Measurements from ENCODE around the gene CFAP100. TPM values are rescaled to one million over a fixed set of nuclear protein-coding genes. Genes with fewer than 3 reads are reported as not detected.

CFAP100 gene
- total RNA-seq, 4 donors from 2014 or later = not detected

GRCh38 chr3:126390201-126390600 lies 4.5 kb upstream of the CFAP100 start:
- Histone ChIP-seq H3K4me1 (peaks cover 5 to 18% (median 7%) of the 10 kb centered on the region in 4 donors), H3K27me3 (peaks cover 16% of the 10 kb centered on the region), H3K27ac (no peak overlapping the region), H3K9me3 (no peaks in the 10 kb centered on the region), H3K4me3 (no peak overlapping the region), H3K36me3 (no peaks in the 10 kb centered on the region)
- no peak for DNase-seq
- in situ Hi-C loops (cut with MboI; ENCODE audit: low pct_ligation_motif_present in 1 of 4, low pct_unique_long_range_greater_than_20kb in 1 of 4, low sequenced_read_pairs in 3 of 4) (loop anchor here (5.0 to 25.0 kb wide), 6 partner anchors 135 to 258 kb away; no protein-coding TSS in a partner anchor), intact Hi-C loops (cut with DNase I; ENCODE audit: low total_unique reads) (no loop called here)
- TF ChIP-seq POLR2AphosphoS5 (IDR thresholded peaks at IDR 0.05) (no peak), POLR2A (IDR thresholded peaks at IDR 0.05) (no peak), EP300 (IDR thresholded peaks at IDR 0.05; ENCODE audit: low read depth) (no peak)
- TF ChIP-seq, protein P1, sequence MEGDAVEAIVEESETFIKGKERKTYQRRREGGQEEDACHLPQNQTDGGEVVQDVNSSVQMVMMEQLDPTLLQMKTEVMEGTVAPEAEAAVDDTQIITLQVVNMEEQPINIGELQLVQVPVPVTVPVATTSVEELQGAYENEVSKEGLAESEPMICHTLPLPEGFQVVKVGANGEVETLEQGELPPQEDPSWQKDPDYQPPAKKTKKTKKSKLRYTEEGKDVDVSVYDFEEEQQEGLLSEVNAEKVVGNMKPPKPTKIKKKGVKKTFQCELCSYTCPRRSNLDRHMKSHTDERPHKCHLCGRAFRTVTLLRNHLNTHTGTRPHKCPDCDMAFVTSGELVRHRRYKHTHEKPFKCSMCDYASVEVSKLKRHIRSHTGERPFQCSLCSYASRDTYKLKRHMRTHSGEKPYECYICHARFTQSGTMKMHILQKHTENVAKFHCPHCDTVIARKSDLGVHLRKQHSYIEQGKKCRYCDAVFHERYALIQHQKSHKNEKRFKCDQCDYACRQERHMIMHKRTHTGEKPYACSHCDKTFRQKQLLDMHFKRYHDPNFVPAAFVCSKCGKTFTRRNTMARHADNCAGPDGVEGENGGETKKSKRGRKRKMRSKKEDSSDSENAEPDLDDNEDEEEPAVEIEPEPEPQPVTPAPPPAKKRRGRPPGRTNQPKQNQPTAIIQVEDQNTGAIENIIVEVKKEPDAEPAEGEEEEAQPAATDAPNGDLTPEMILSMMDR (IDR thresholded peaks at IDR 0.05) = no peak
- 91 to 92% methylated on average over 7 to 15 of the region's 15 CpGs for WGBS, 2 donors (ENCODE audit: low coverage in 1 of 2)

DNA sequence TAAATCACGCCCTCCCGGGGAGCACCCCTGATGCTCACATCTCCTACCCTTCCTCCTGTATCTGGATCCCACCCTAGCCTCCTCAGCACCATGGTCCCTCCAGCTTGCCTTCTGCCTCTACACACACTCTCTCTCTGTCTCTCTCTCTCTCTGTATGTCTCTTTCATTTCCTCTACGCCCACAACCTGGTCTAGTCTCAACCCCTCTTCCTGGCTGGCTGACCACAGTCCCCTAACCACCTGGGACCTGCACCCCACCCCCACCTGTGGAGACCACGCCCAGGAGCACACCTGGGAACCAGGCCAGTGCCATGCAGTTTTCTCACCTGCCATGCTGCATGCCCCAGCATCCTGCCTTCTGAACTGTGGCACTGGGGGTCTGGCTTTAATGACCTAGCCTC lies 4.0 kb upstream of the CFAP100 start:
- Histone ChIP-seq H3K36me3 (no peaks in the 10 kb centered on the region), H3K4me3 (no peak overlapping the region), H3K27me3 (peaks cover 22% of the 10 kb centered on the region), H3K9me3 (no peaks in the 10 kb centered on the region), H3K27ac (no peak overlapping the region), H3K4me1 (peaks cover 5 to 18% (median 7%) of the 10 kb centered on the region in 4 donors)
- 63 to 85% methylated on average over 2 to 4 of the region's 4 CpGs for WGBS, 2 donors (ENCODE audit: low coverage in 1 of 2)
- no peak for DNase-seq
- in situ Hi-C loops (cut with MboI; ENCODE audit: low pct_ligation_motif_present in 1 of 4, low pct_unique_long_range_greater_than_20kb in 1 of 4, low sequenced_read_pairs in 3 of 4) = loop anchor here (5.0 to 25.0 kb wide), 6 partner anchors 136 to 258 kb away; no protein-coding TSS in a partner anchor
- intact Hi-C loops (cut with DNase I; ENCODE audit: low total_unique reads) = no loop called here
- TF ChIP-seq POLR2AphosphoS5 (IDR thresholded peaks at IDR 0.05) = no peak

DNA sequence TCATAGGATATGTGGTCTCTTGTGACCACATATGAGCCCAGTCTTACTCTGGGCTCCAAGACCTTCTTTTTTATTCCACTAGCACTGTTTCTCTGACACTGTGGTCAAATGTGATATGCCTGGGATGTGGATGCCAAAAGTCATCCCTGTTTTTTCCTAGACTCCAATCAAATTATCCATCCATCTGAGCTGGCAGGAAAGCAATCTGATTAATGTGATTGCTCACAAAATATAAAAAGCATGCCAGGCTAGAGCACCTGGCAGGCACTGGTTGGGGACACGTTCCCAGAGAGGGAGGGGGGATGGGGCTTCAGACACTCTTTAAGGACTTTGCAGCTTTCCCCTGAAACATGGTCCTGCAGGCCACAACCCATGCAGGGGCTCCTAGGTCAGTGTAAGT lies 3.1 kb upstream of the CFAP100 start:
- Histone ChIP-seq H3K4me1 (peaks cover 5 to 18% (median 7%) of the 10 kb centered on the region in 4 donors), H3K27me3 (peaks cover 25% of the 10 kb centered on the region), H3K9me3 (no peaks in the 10 kb centered on the region), H3K4me3 (no peak overlapping the region), H3K27ac (no peak overlapping the region), H3K36me3 (no peaks in the 10 kb centered on the region)
- TF ChIP-seq EP300 (IDR thresholded peaks at IDR 0.05; ENCODE audit: low read depth) (no peak), POLR2A (IDR thresholded peaks at IDR 0.05) (no peak), POLR2AphosphoS5 (IDR thresholded peaks at IDR 0.05) (no peak)
- TF ChIP-seq, protein P1 (IDR thresholded peaks at IDR 0.05) = no peak
- in situ Hi-C loops (cut with MboI; ENCODE audit: low pct_ligation_motif_present in 1 of 4, low pct_unique_long_range_greater_than_20kb in 1 of 4, low sequenced_read_pairs in 3 of 4) = loop anchor here (5.0 to 25.0 kb wide), 6 partner anchors 137 to 259 kb away; no protein-coding TSS in a partner anchor
- no peak for DNase-seq
- WGBS, 2 donors (ENCODE audit: low coverage in 1 of 2) = 50% methylated on average over 1 of the region's 1 CpG; no CpG with 5 or more reads in 1 of the 2 donors
- intact Hi-C loops (cut with DNase I; ENCODE audit: low total_unique reads) = no loop called here

GRCh38 chr3:126392246-126392645 lies 2.5 kb upstream of the CFAP100 start:
- Histone ChIP-seq H3K27ac (no peak overlapping the region), H3K36me3 (no peaks in the 10 kb centered on the region), H3K4me1 (peaks cover 5 to 18% (median 7%) of the 10 kb centered on the region in 4 donors), H3K9me3 (no peaks in the 10 kb centered on the region), H3K4me3 (no peak overlapping the region), H3K27me3 (peaks cover 25% of the 10 kb centered on the region)
- in situ Hi-C loops (cut with MboI; ENCODE audit: low pct_ligation_motif_present in 1 of 4, low pct_unique_long_range_greater_than_20kb in 1 of 4, low sequenced_read_pairs in 3 of 4) (loop anchor here (5.0 to 25.0 kb wide), 6 partner anchors 137 to 260 kb away; no protein-coding TSS in a partner anchor), intact Hi-C loops (cut with DNase I; ENCODE audit: low total_unique reads) (no loop called here)
- TF ChIP-seq POLR2A (IDR thresholded peaks at IDR 0.05) = no peak
- 58 to 75% methylated on average over 2 to 12 of the region's 12 CpGs for WGBS, 2 donors (ENCODE audit: low coverage in 1 of 2)
- DNase-seq = no peak

- Histone ChIP-seq H3K4me1 (peaks cover 5 to 17% (median 7%) of the 10 kb centered on the region in 4 donors), H3K36me3 (no peaks in the 10 kb centered on the region), H3K4me3 (no peak overlapping the region), H3K27me3 (peaks cover 25% of the 10 kb centered on the region), H3K9me3 (no peaks in the 10 kb centered on the region), H3K27ac (no peak overlapping the region)
- no peak for DNase-seq
- TF ChIP-seq POLR2AphosphoS5 (IDR thresholded peaks at IDR 0.05) = no peak
- no peak for TF ChIP-seq POLR2A (IDR thresholded peaks at IDR 0.05)
- TF ChIP-seq, protein P1 (IDR thresholded peaks at IDR 0.05) = no peak
- no peak for TF ChIP-seq EP300 (IDR thresholded peaks at IDR 0.05; ENCODE audit: low read depth)
- intact Hi-C loops (cut with DNase I; ENCODE audit: low total_unique reads) (no loop called here), in situ Hi-C loops (cut with MboI; ENCODE audit: low pct_ligation_motif_present in 1 of 4, low pct_unique_long_range_greater_than_20kb in 1 of 4, low sequenced_read_pairs in 3 of 4) (loop anchor here (5.0 to 25.0 kb wide), 6 partner anchors 139 to 261 kb away; no protein-coding TSS in a partner anchor)
- 96% methylated on average over 3 to 4 of the region's 4 CpGs for WGBS, 2 donors (ENCODE audit: low coverage in 1 of 2)
Observed at GRCh38 chr3:126393563-126393962, 1.1 kb upstream of the CFAP100 start.

Data from transverse colon (tissue), 4 donors.